Endometrial microvascular endothelial cells (primary cell): ENCODE measurements around the gene SLC35E2B. TPM values are rescaled to one million over a fixed set of nuclear protein-coding genes. Genes with fewer than 3 reads are reported as not detected.
"Not testable (repeated sequence)": the region's sequence is repeated elsewhere in the genome, so short reads cannot be mapped to it uniquely, and the experiment has no call there.

ENCODE experiments used
- in situ Hi-C: cut with HindIII; loops from 2 replicates; pipeline ENCODE4 v1.10.0; 2017; ENCODE audit warnings: low sequenced_read_pairs, low pct_unique_long_range_greater_than_20kb; ENCODE audit errors: inconsistent ontology term
- total RNA-seq: library from RNA; depleted of rRNA; stranded (reverse); fragments of >200 nt; gene quantifications from one replicate; pipeline ENCODE4 v1.2.3, GENCODE V29; 2015; ENCODE audit errors: inconsistent ontology term

SLC35E2B gene
- total RNA-seq, 1 donor from 2014 or later, result 23.0 TPM

- in situ Hi-C loops, result not testable (repeated sequence)
Observed at GRCh38 chr1:1658583-1659549, 33.7 kb downstream of the SLC35E2B start, which contains the start of gene CDK11B. CDK11B (minus strand) TSS chr1:1659004; CDS start chr1:1657485, 1,519 bp downstream.

GRCh38 chr1:1648265-1648664 lies 44.3 kb downstream of the SLC35E2B start:
- in situ Hi-C loops, result not testable (repeated sequence)

- in situ Hi-C loops, result not testable (repeated sequence)
Observed at GRCh38 chr1:1647567-1648241, 44.9 kb downstream of the SLC35E2B start.

- in situ Hi-C loops, result not testable (repeated sequence)
Observed at GRCh38 chr1:1646326-1646725, 46.3 kb downstream of the SLC35E2B start.

GRCh38 chr1:1640711-1641461 lies 51.7 kb downstream of the SLC35E2B start:
- in situ Hi-C loops, result not testable (repeated sequence)

- in situ Hi-C loops, result not testable (repeated sequence)
Observed at GRCh38 chr1:1640081-1640480, 52.5 kb downstream of the SLC35E2B start.

GRCh38 chr1:1639368-1639767 lies 53.2 kb downstream of the SLC35E2B start:
- in situ Hi-C loops, result not testable (repeated sequence)

- in situ Hi-C loops, result not testable (repeated sequence)
Observed at GRCh38 chr1:1638528-1638927, 54.1 kb downstream of the SLC35E2B start.

GRCh38 chr1:1637479-1637875 lies 55.1 kb downstream of the SLC35E2B start:
- in situ Hi-C loops, result not testable (repeated sequence)

GRCh38 chr1:1636621-1637478 lies 55.7 kb downstream of the SLC35E2B start:
- in situ Hi-C loops, result not testable (repeated sequence)

- in situ Hi-C loops, result not testable (repeated sequence)
Observed at GRCh38 chr1:1634613-1635012, 58.0 kb downstream of the SLC35E2B start.

GRCh38 chr1:1633409-1633808 lies 59.2 kb downstream of the SLC35E2B start:
- in situ Hi-C loops, result not testable (repeated sequence)

- in situ Hi-C loops, result no loop called here
Observed at GRCh38 chr1:1631782-1632420, 60.7 kb downstream of the SLC35E2B start, which contains the start of gene MMP23B. MMP23B (plus strand) TSS chr1:1632173; CDS start chr1:1632219, 46 bp downstream.

GRCh38 chr1:1630965-1631781 lies 61.4 kb downstream of the SLC35E2B start:
- in situ Hi-C loops, result no loop called here

GRCh38 chr1:1630191-1630964 lies 62.2 kb downstream of the SLC35E2B start:
- in situ Hi-C loops, result no loop called here
